Measurements from ENCODE around the gene FAM186B. TPM values are rescaled to one million over a fixed set of nuclear protein-coding genes. Genes with fewer than 3 reads are reported as not detected.

FAM186B gene
- total and polyA plus RNA-seq, 11 donors: 0.17 to 0.78 (median 0.41) TPM

- 76 to 86% (median 77%) methylated on average over 12 to 15 of the region's 15 CpGs; no CpG with 5 or more reads in 1 of the 4 donors for WGBS, 4 donors
- Histone ChIP-seq H3K36me3 (peaks cover 0 to 35% (median 34%) of the 10 kb centered on the region in 9 donors), H3K27ac (no peak overlapping the region), H3K4me3 (no peak overlapping the region), H3K9me3 (no peaks in the 10 kb centered on the region), H3K4me1 (peaks cover 0 to 19% (median 8%) of the 10 kb centered on the region in 12 donors), H3K27me3 (peaks cover 0 to 6% (median 0%) of the 10 kb centered on the region in 9 donors)
- TF ChIP-seq POLR2A (IDR thresholded peaks at IDR 0.05) (no peak), CTCF (IDR thresholded peaks at IDR 0.05) (no peak)
- DNase-seq (peak in 1 of 5 donors; percentile 20), ATAC-seq (no peak)
- intact Hi-C loops (cut with DNase I): loop anchor here in 1 of 10 donors (1.0 kb wide), 1 partner anchor 26 kb away; no protein-coding TSS in a partner anchor
Observed at GRCh38 chr12:49554266-49554665, 51.2 kb downstream of the FAM186B start.

- peak in 1 of 4 donors; percentile 10 for ATAC-seq
- intact Hi-C loops (cut with DNase I): loop anchor here in 2 of 10 donors (1.0 to 2.0 kb wide), 2 partner anchors 27 to 69 kb away; partner anchors contain the start of gene PRPF40B (in 1 of the 2)
- WGBS, 4 donors: 60 to 64% (median 61%) methylated on average over 2 of the region's 2 CpGs
- Histone ChIP-seq H3K4me1 (peaks cover 0 to 26% (median 15%) of the 10 kb centered on the region in 12 donors), H3K4me3 (no peak overlapping the region), H3K27ac (no peak overlapping the region), H3K27me3 (peaks cover 0 to 13% (median 0%) of the 10 kb centered on the region in 9 donors), H3K36me3 (peaks cover 0 to 29% (median 27%) of the 10 kb centered on the region in 9 donors), H3K9me3 (no peaks in the 10 kb centered on the region)
- TF ChIP-seq POLR2A (IDR thresholded peaks at IDR 0.05): no peak
- TF ChIP-seq CTCF (IDR thresholded peaks at IDR 0.05): peak in 9 of 12 donors; percentile 4 to 49 (median 30)
- peak in 1 of 5 donors; percentile 3 for DNase-seq
Observed at GRCh38 chr12:49553512-49554088, 51.8 kb downstream of the FAM186B start.

GRCh38 chr12:49552899-49553298 is 52.5 kb downstream of the FAM186B start:
- 72 to 81% (median 79%) methylated on average over 8 of the region's 8 CpGs for WGBS, 4 donors
- peak in 1 of 5 donors; percentile 3 for DNase-seq
- Histone ChIP-seq H3K4me1 (peaks cover 0 to 29% (median 17%) of the 10 kb centered on the region in 12 donors), H3K9me3 (no peaks in the 10 kb centered on the region), H3K27me3 (peaks cover 0 to 20% (median 0%) of the 10 kb centered on the region in 9 donors), H3K36me3 (peaks cover 0 to 22% (median 20%) of the 10 kb centered on the region in 9 donors), H3K27ac (peak overlapping the region in 5 of 12 donors; percentile 46 to 77 (median 64)), H3K4me3 (no peak overlapping the region)
- intact Hi-C loops (cut with DNase I): loop anchor here in 1 of 10 donors (2.0 kb wide), 1 partner anchor 70 kb away; the partner anchor contains the start of gene PRPF40B
- TF ChIP-seq POLR2A (IDR thresholded peaks at IDR 0.05): no peak
- no peak for TF ChIP-seq CTCF (IDR thresholded peaks at IDR 0.05)
- ATAC-seq: no peak

GRCh38 chr12:49552425-49552824 is 53.0 kb downstream of the FAM186B start:
- TF ChIP-seq CTCF (IDR thresholded peaks at IDR 0.05) (no peak), POLR2A (IDR thresholded peaks at IDR 0.05) (no peak)
- DNase-seq (no peak), ATAC-seq (no peak)
- peaks cover 0 to 17% (median 15%) of the 10 kb centered on the region in 9 donors for H3K36me3 ChIP-seq
- intact Hi-C loops (cut with DNase I): loop anchor here in 1 of 10 donors (2.0 kb wide), 1 partner anchor 70 kb away; the partner anchor contains the start of gene PRPF40B
- no peak overlapping the region for H3K4me3 ChIP-seq
- peak overlapping the region in 9 of 12 donors; percentile 27 to 77 (median 64) for H3K27ac ChIP-seq
- 44 to 52% (median 45%) methylated on average over 9 of the region's 9 CpGs for whole genome bisulfite sequencing, 4 donors
- H3K9me3 ChIP-seq: no peaks in the 10 kb centered on the region
- H3K4me1 ChIP-seq: peaks cover 0 to 26% (median 17%) of the 10 kb centered on the region in 12 donors
- peaks cover 0 to 25% (median 3%) of the 10 kb centered on the region in 9 donors for H3K27me3 ChIP-seq

Data from heart left ventricle (tissue), 16 donors.